T-helper 2 cell treated with Interferon-gamma antibody and Interleukin-4, amounts not matched to agents 5 μg/mL and 100 μg/mL, for 36 hours (primary cell): ENCODE data around the gene DNAJB6.

ENCODE experiments used
- DNase-seq: peaks from one replicate; pipeline ENCODE4 v3.0.0; 2021; ENCODE audit warnings: low spot score
- H3K27ac Mint-ChIP-seq: one replicate; pipeline ENCODE4 v1.8.0; 2021; ENCODE audit warnings: mild to moderate bottlenecking, mixed read lengths
- H3K27me3 Mint-ChIP-seq: one replicate; pipeline ENCODE4 v1.8.0; 2021; ENCODE audit warnings: low read depth, mixed read lengths
- H3K36me3 Mint-ChIP-seq: one replicate; pipeline ENCODE4 v1.8.0; 2021; ENCODE audit warnings: low read depth, mixed read lengths
- H3K4me1 Mint-ChIP-seq: one replicate; pipeline ENCODE4 v1.8.0; 2021; ENCODE audit warnings: low read depth, mixed read lengths
- H3K4me3 Mint-ChIP-seq: one replicate; pipeline ENCODE4 v1.8.0; 2022; ENCODE audit warnings: mild to moderate bottlenecking, moderate library complexity, mixed read lengths
- H3K9me3 Mint-ChIP-seq: one replicate; pipeline ENCODE4 v1.8.0; 2021; ENCODE audit warnings: mixed read lengths

Gene DNAJB6

DNA sequence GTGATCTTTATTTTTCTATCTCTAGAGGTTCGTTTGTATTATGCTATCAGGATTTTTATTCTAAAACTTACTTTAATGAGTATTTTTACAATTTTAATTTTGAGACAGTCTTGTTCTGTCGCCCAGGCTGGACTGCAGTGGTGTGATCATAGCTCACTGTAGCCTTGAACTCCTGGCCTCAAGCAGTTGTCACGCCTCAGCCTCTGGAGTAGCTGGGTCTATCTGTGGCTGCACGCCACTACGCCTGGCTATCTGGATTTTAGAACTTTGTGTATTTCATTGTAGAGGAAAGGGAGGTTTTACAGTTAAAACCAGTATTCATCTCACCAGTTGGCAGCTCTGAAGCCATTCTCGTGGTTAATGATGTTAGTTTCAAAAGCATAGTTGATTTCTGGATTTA is 25.9 kb downstream of the DNAJB6 start:
- peaks cover 13% of the 10 kb centered on the region for H3K4me1 Mint-ChIP-seq
- H3K27ac Mint-ChIP-seq, result no peak overlapping the region
- no peak overlapping the region for H3K4me3 Mint-ChIP-seq
- no peak for DNase-seq
- no peaks in the 10 kb centered on the region for H3K27me3 Mint-ChIP-seq
- H3K36me3 Mint-ChIP-seq, result peaks cover 70% of the 10 kb centered on the region
- no peaks in the 10 kb centered on the region for H3K9me3 Mint-ChIP-seq

DNA sequence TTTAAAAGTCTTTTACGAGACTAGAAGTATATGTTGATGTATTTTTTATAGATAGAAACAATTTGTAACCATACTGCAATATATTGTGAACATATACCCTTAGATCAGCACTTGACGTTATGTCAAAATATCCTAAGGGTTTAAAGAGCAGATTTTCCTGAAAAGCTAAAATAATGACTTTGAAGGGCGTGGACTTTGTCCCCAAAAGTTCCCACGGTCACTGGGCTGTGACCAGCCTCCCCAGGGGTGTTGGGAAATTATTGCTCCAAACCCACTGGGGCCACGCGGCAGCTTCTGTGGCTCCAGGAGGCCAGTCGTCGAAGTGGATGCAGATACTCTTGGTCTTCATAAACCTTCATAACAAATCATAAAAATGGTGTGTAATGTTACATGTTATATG is 29.9 kb downstream of the DNAJB6 start:
- H3K27me3 Mint-ChIP-seq, result no peaks in the 10 kb centered on the region
- no peak overlapping the region for H3K27ac Mint-ChIP-seq
- H3K9me3 Mint-ChIP-seq, result no peaks in the 10 kb centered on the region
- DNase-seq, result no peak
- no peak overlapping the region for H3K4me3 Mint-ChIP-seq
- H3K4me1 Mint-ChIP-seq, result peaks cover 4% of the 10 kb centered on the region
- H3K36me3 Mint-ChIP-seq, result peaks cover 69% of the 10 kb centered on the region

- Mint-ChIP-seq H3K4me3 (no peak overlapping the region), H3K9me3 (no peaks in the 10 kb centered on the region), H3K36me3 (peaks cover 75% of the 10 kb centered on the region), H3K27me3 (no peaks in the 10 kb centered on the region), H3K4me1 (peaks cover 6% of the 10 kb centered on the region), H3K27ac (no peak overlapping the region)
- no peak for DNase-seq
Observed at GRCh38 chr7:157368955-157369354, 32.2 kb downstream of the DNAJB6 start.

- Mint-ChIP-seq H3K4me3 (no peak overlapping the region), H3K27me3 (no peaks in the 10 kb centered on the region), H3K27ac (no peak overlapping the region), H3K36me3 (peaks cover 72% of the 10 kb centered on the region), H3K9me3 (no peaks in the 10 kb centered on the region), H3K4me1 (peaks cover 19% of the 10 kb centered on the region)
- no peak for DNase-seq
Observed at GRCh38 chr7:157370742-157371141, 33.9 kb downstream of the DNAJB6 start.

DNA sequence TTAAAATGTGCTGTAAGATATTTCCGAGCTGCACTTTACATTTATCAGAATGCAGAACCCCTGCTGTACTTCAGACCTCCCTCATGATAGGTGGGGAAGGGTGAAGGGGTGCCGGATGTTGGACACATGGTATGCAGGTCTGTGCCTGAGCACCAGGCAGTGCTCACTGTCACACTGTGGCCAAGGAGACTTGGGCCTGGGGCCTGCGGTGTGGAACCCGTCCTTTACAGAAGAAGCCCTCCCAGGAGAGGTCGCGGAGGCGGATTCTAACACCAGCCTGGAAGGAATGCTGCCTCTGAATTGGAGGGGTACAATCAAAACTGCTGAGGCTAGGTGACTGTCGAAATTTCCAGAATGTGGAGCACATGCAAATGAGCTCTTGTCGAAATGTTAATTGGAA is 34.5 kb downstream of the DNAJB6 start:
- no peak overlapping the region for H3K4me3 Mint-ChIP-seq
- peaks cover 70% of the 10 kb centered on the region for H3K36me3 Mint-ChIP-seq
- no peaks in the 10 kb centered on the region for H3K9me3 Mint-ChIP-seq
- H3K27me3 Mint-ChIP-seq, result no peaks in the 10 kb centered on the region
- DNase-seq, result no peak
- no peak overlapping the region for H3K27ac Mint-ChIP-seq
- peaks cover 24% of the 10 kb centered on the region for H3K4me1 Mint-ChIP-seq

GRCh38 chr7:157372300-157373232 is 35.8 kb downstream of the DNAJB6 start:
- Mint-ChIP-seq H3K4me3 (no peak overlapping the region), H3K36me3 (peaks cover 64% of the 10 kb centered on the region), H3K27ac (peak overlapping the region; percentile 59), H3K4me1 (peaks cover 32% of the 10 kb centered on the region), H3K27me3 (no peaks in the 10 kb centered on the region), H3K9me3 (no peaks in the 10 kb centered on the region)
- DNase-seq, result no peak

GRCh38 chr7:157373493-157373892 is 36.7 kb downstream of the DNAJB6 start:
- peaks cover 34% of the 10 kb centered on the region for H3K4me1 Mint-ChIP-seq
- H3K27ac Mint-ChIP-seq, result no peak overlapping the region
- no peaks in the 10 kb centered on the region for H3K9me3 Mint-ChIP-seq
- H3K27me3 Mint-ChIP-seq, result no peaks in the 10 kb centered on the region
- H3K4me3 Mint-ChIP-seq, result no peak overlapping the region
- DNase-seq, result no peak
- H3K36me3 Mint-ChIP-seq, result peaks cover 60% of the 10 kb centered on the region

DNA sequence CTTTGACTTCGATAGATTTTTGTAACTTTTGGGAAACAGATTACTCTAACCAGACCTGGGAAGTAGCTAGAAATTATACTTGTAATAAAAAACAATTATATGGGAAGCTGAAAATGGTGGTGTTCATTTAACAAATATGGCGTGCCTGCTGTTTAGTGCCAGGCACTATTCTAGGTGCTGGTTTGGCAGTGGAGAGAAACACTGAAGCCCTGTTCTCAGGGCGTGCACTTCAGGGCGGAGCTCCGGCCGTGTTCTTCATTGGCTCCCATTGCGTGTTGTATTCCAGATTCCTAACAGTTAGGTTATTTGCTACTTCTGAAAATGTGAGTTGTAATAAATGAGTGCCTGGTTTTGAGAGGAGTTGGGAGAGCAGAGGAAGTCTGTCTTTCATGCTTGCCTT is 38.6 kb downstream of the DNAJB6 start:
- DNase-seq, result no peak
- no peak overlapping the region for H3K4me3 Mint-ChIP-seq
- peak overlapping the region; percentile 46 for H3K27ac Mint-ChIP-seq
- peaks cover 50% of the 10 kb centered on the region for H3K36me3 Mint-ChIP-seq
- H3K9me3 Mint-ChIP-seq, result no peaks in the 10 kb centered on the region
- H3K27me3 Mint-ChIP-seq, result no peaks in the 10 kb centered on the region
- peaks cover 37% of the 10 kb centered on the region for H3K4me1 Mint-ChIP-seq

DNA sequence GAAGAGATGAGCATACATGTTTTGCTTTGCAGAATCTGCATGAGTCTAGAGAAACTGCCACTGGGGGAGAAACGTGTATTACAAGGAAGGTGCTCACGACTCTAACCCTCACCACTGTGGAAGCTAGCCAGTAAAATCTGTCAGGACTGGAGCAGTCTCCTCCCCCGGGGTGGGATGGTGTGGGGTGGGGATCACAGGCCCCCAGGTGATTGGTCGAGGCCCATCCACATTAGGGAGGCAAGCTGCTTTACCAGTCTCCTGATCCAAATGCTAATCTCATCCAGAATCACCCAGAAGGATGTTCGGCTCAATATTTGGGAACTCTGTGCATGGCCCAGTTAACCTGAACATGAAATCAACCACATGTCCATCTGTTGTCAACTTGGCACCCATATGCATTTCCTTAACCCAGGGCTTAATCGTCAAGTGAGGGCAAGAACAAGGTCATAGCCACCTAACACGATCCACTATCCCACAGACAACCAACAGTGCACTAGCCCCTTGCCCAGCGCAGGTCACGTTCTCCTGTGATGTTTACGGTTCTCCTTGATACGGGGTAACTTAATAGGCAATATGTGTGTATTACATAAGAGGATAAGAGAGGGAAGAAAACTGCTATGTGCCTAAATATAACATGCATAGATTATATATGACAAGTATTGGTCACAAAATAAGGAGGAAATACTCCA is 40.8 kb downstream of the DNAJB6 start:
- H3K27ac Mint-ChIP-seq, result no peak overlapping the region
- H3K4me1 Mint-ChIP-seq, result peaks cover 34% of the 10 kb centered on the region
- DNase-seq, result no peak
- no peaks in the 10 kb centered on the region for H3K27me3 Mint-ChIP-seq
- H3K4me3 Mint-ChIP-seq, result no peak overlapping the region
- no peaks in the 10 kb centered on the region for H3K9me3 Mint-ChIP-seq
- H3K36me3 Mint-ChIP-seq, result peaks cover 40% of the 10 kb centered on the region

DNA sequence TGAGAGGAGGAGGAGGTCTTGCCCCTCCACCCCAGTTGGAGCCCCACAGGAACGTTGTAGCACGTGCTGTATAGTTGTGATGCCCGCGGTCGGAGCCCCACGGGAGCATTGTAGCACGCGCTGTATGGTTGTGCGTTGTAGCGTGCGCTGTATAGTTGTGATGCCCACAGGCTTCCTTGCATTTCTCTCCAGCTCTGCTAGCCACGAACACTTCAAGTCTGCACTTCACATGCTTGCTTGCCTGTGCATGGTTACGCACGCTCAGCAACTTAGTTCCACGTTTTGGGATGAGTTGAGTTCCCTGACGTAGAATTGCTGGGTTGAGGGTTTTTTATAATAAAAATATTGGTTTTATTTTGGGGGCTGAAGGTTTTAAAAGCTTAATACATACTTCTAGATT is 41.6 kb downstream of the DNAJB6 start:
- Mint-ChIP-seq H3K27me3 (no peaks in the 10 kb centered on the region), H3K4me3 (no peak overlapping the region), H3K4me1 (peaks cover 34% of the 10 kb centered on the region), H3K36me3 (peaks cover 42% of the 10 kb centered on the region), H3K27ac (no peak overlapping the region), H3K9me3 (no peaks in the 10 kb centered on the region)
- DNase-seq, result no peak

DNA sequence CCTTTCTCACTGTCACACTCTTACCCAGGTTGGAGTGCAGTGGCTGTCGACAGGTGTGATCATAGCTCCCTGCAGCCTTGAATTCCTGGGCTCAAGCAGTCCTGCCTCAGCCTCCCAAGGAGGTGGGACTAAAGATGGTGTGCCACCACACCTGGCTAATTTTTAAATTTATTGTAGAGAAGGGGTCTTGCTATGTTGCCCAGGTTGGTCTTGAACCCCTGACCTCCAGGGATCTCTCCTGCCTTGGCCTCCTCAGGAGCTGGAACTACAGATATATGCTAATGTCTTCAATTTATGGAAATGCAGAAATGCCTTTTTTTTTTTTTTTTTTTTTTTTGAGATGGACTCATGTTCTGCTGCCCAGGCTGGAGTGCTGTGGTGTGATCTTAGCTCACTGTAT is 42.7 kb downstream of the DNAJB6 start:
- no peaks in the 10 kb centered on the region for H3K27me3 Mint-ChIP-seq
- no peak overlapping the region for H3K4me3 Mint-ChIP-seq
- DNase-seq, result no peak
- peaks cover 30% of the 10 kb centered on the region for H3K4me1 Mint-ChIP-seq
- no peaks in the 10 kb centered on the region for H3K9me3 Mint-ChIP-seq
- H3K36me3 Mint-ChIP-seq, result peaks cover 39% of the 10 kb centered on the region
- no peak overlapping the region for H3K27ac Mint-ChIP-seq

GRCh38 chr7:157380416-157380815 is 43.6 kb downstream of the DNAJB6 start:
- no peak for DNase-seq
- no peak overlapping the region for H3K4me3 Mint-ChIP-seq
- no peak overlapping the region for H3K27ac Mint-ChIP-seq
- peaks cover 40% of the 10 kb centered on the region for H3K36me3 Mint-ChIP-seq
- no peaks in the 10 kb centered on the region for H3K9me3 Mint-ChIP-seq
- H3K4me1 Mint-ChIP-seq, result peaks cover 22% of the 10 kb centered on the region
- H3K27me3 Mint-ChIP-seq, result no peaks in the 10 kb centered on the region

DNA sequence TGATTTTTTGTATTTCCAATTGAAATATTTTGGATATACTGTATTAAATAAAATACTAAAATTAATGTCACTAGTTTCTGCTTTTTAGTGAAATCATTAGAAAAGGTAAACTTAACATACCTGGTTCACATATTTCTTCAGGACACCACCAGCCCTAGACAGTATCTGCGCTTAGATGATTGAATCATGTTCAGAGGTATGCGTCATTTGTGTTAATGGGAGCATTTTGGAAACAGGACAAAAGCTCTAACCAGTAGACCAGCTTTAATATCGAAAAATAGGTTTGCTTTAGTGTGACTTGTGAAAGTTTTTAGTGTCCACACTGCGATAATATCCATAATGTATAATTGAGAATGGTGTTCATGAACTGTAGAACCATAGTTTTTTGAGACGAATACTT is 47.1 kb downstream of the DNAJB6 start:
- Mint-ChIP-seq H3K27me3 (no peaks in the 10 kb centered on the region), H3K36me3 (peaks cover 36% of the 10 kb centered on the region), H3K4me1 (peaks cover 16% of the 10 kb centered on the region), H3K27ac (no peak overlapping the region), H3K9me3 (no peaks in the 10 kb centered on the region), H3K4me3 (no peak overlapping the region)
- DNase-seq, result no peak

DNA sequence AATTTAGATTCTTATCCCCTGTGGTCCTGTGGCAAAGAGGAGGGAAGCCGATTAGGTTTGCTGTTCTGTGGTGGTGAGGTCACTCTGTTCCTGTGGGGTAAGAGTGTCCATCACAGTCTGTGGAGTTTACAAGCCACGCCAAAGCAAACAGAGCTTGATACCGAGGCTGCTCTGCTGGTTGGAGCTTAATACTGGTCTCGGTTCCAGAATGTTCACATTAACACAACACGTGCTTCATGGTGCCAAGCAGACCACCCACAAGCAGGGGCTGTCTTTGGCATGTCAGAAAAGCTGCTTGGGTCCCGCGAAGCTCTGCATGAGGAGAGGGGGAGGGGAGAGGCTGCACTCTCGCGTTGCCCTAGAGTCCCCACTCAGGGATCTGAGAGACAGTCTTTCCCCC is 47.5 kb downstream of the DNAJB6 start:
- H3K4me1 Mint-ChIP-seq, result peaks cover 15% of the 10 kb centered on the region
- H3K36me3 Mint-ChIP-seq, result peaks cover 38% of the 10 kb centered on the region
- H3K27me3 Mint-ChIP-seq, result no peaks in the 10 kb centered on the region
- DNase-seq, result no peak
- H3K4me3 Mint-ChIP-seq, result no peak overlapping the region
- no peak overlapping the region for H3K27ac Mint-ChIP-seq
- no peaks in the 10 kb centered on the region for H3K9me3 Mint-ChIP-seq
